ENCODE measurements around the gene FREM1. TPM values are rescaled to one million over a fixed set of nuclear protein-coding genes. Genes with fewer than 3 reads are reported as not detected.

FREM1 gene
- total RNA-seq, 1 experiment from 2014 or later = 0.17 TPM

DNA sequence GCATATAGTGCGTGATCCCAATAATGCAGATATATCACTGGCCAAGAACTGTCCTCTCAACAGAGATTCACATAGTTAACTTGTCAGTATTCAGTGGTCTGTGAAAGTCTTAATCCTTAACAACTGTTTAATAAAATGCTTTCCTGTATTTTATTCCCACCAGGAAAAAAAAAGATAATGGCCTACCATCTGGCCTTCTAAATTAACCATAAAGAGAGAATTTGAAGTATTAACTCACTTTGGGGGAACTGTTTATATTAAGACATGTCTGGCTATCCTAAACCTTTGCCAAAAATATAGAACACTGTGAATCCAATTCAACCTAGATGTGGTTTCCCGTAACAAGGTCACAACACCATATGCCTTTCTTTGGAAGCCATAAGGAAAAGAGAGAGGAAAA is 818 bp upstream of the FREM1 start:
- H3K4me1 ChIP-seq (replicated peaks; ENCODE audit: insufficient read depth) = peaks cover 5% of the 10 kb centered on the region; the same call in 1 of the 2 replicates
- H4K20me1 ChIP-seq (ENCODE audit: insufficient read depth) = no peaks in the 10 kb centered on the region
- no peak overlapping the region for H3K4me2 ChIP-seq
- H3K27me3 ChIP-seq (ENCODE audit: insufficient read depth, low read depth) = no peaks in the 10 kb centered on the region
- no peaks in the 10 kb centered on the region for H3K36me3 ChIP-seq (ENCODE audit: low read depth)
- BruUV-seq (replicated peaks) = no TSS peak
- ChIA-PET CTCF (no interaction called here), POLR2A (ENCODE audit: unreplicated experiment) (no interaction called here)
- H3K27ac ChIP-seq = no peak overlapping the region
- no peaks in the 10 kb centered on the region for H3K9me3 ChIP-seq (ENCODE audit: insufficient read depth, low read depth)
- no peak for TF ChIP-seq CTCF (conservative IDR thresholded peaks at IDR 0.05)
- TF ChIP-seq EZH2 (IDR thresholded peaks at IDR 0.05; ENCODE audit: low read depth) = no peak
- intact Hi-C loops (cut with micrococcal nuclease; ENCODE audit: unreplicated experiment) = no loop called here
- no peak overlapping the region for H3K4me3 ChIP-seq
- H3K79me2 ChIP-seq (ENCODE audit: low read depth) = no peaks in the 10 kb centered on the region
- DNase-seq = no peak
- no peak overlapping the region for H2AFZ ChIP-seq
- H3F3A ChIP-seq (ENCODE audit: insufficient read depth, low read depth) = no peaks in the 10 kb centered on the region
- no peaks in the 10 kb centered on the region for H3K9me2 ChIP-seq (ENCODE audit: insufficient read depth)

- Histone ChIP-seq H3K36me3 (ENCODE audit: low read depth) (no peaks in the 10 kb centered on the region), H3K4me3 (no peak overlapping the region), H4K20me1 (ENCODE audit: insufficient read depth) (no peaks in the 10 kb centered on the region), H3K27me3 (ENCODE audit: insufficient read depth, low read depth) (no peaks in the 10 kb centered on the region), H3K4me1 (replicated peaks; ENCODE audit: insufficient read depth) (peaks cover 5% of the 10 kb centered on the region; the same call in 1 of the 2 replicates), H3K79me2 (ENCODE audit: low read depth) (no peaks in the 10 kb centered on the region), H3K9me2 (ENCODE audit: insufficient read depth) (no peaks in the 10 kb centered on the region), H2AFZ (no peak overlapping the region), H3K27ac (no peak overlapping the region), H3F3A (ENCODE audit: insufficient read depth, low read depth) (no peaks in the 10 kb centered on the region), H3K9me3 (ENCODE audit: insufficient read depth, low read depth) (no peaks in the 10 kb centered on the region), H3K4me2 (no peak overlapping the region)
- no peak for DNase-seq
- TF ChIP-seq CTCF (conservative IDR thresholded peaks at IDR 0.05) (no peak), EZH2 (IDR thresholded peaks at IDR 0.05; ENCODE audit: low read depth) (no peak)
- POLR2A ChIA-PET (ENCODE audit: unreplicated experiment) = interaction anchor here (0.5 kb wide), 1 partner anchor 14 kb away, joined by 3 read pairs; no protein-coding TSS in a partner anchor
- intact Hi-C loops (cut with micrococcal nuclease; ENCODE audit: unreplicated experiment) = no loop called here
- BruUV-seq (replicated peaks) = no TSS peak
- CTCF ChIA-PET = no interaction called here
Observed at GRCh38 chr9:14909601-14909960, 647 bp downstream of the FREM1 start.

- no peak overlapping the region for H3K4me3 ChIP-seq
- ChIA-PET POLR2A (ENCODE audit: unreplicated experiment) (no interaction called here), CTCF (no interaction called here)
- intact Hi-C loops (cut with micrococcal nuclease; ENCODE audit: unreplicated experiment) = no loop called here
- no TSS peak for BruUV-seq (replicated peaks)
- no peaks in the 10 kb centered on the region for H3K9me3 ChIP-seq (ENCODE audit: insufficient read depth, low read depth)
- TF ChIP-seq CTCF (conservative IDR thresholded peaks at IDR 0.05) = no peak
- no peak for TF ChIP-seq EZH2 (IDR thresholded peaks at IDR 0.05; ENCODE audit: low read depth)
- H3K9me2 ChIP-seq (ENCODE audit: insufficient read depth) = no peaks in the 10 kb centered on the region
- H3K4me2 ChIP-seq = no peak overlapping the region
- no peaks in the 10 kb centered on the region for H3K36me3 ChIP-seq (ENCODE audit: low read depth)
- DNase-seq = no peak
- no peaks in the 10 kb centered on the region for H4K20me1 ChIP-seq (ENCODE audit: insufficient read depth)
- no peak overlapping the region for H3K27ac ChIP-seq
- no peaks in the 10 kb centered on the region for H3K27me3 ChIP-seq (ENCODE audit: insufficient read depth, low read depth)
- H3F3A ChIP-seq (ENCODE audit: insufficient read depth, low read depth) = no peaks in the 10 kb centered on the region
- peaks cover 5% of the 10 kb centered on the region; the same call in 1 of the 2 replicates for H3K4me1 ChIP-seq (replicated peaks; ENCODE audit: insufficient read depth)
- no peak overlapping the region for H2AFZ ChIP-seq
- no peaks in the 10 kb centered on the region for H3K79me2 ChIP-seq (ENCODE audit: low read depth)
Observed at GRCh38 chr9:14909181-14909580, 1.0 kb downstream of the FREM1 start.
